PC-9 (cell line): Measurements from ENCODE around the gene AKAP6.

Source experiments
- CTCF ChIP-seq: fragments of 200-600 bp; sonication (generic); conservative IDR thresholded peaks from 2 replicates; pipeline ENCODE4 v1.6.1; 2017; ENCODE audit warnings: mixed run types, antibody characterized with exemption, mild to moderate bottlenecking, moderate library complexity
- EZH2 ChIP-seq: fragments of 200-600 bp; sonication (generic); IDR thresholded peaks from 2 replicates; pipeline ENCODE4 v1.8.0; 2017; ENCODE audit warnings: antibody characterized with exemption, low read depth

GRCh38 chr14:32403021-32403420, 73.9 kb downstream of the AKAP6 start:
- no peak for TF ChIP-seq EZH2
- no peak for TF ChIP-seq CTCF
